HepG2 (cell line): ENCODE data around the gene PDE2A. TPM values are rescaled to one million over a fixed set of nuclear protein-coding genes. Genes with fewer than 3 reads are reported as not detected.

Experiments
- ATAC-seq: fragments of 200-7000 bp; cut with Tn5 transposase; 3 replicates; pipeline ENCODE4 v1.9.1; 2020; ENCODE audit warnings: mild to moderate bottlenecking, moderate library complexity
- BruUV-seq: library from RNA; stranded (reverse); fragments of 400-500 nt; replicated peaks from 2 replicates; lab custom pipeline; 2021; lab: Mats Ljungman, UMichigan
- CTCF ChIA-PET: fragments of 300-600 bp; formaldehyde crosslinking; extraction: SDS; loops from one replicate; lab custom pipeline; 2021; ENCODE audit warnings: low total read pairs, inconsistent platforms, low intra/inter-chr PET ratio; lab: Yijun Ruan, JAX
- POLR2A ChIA-PET: fragments of 350-600 bp; sonication (Branson Sonifier 250); formaldehyde crosslinking; loops from one replicate; lab custom pipeline; 2020; ENCODE audit warnings: antibody characterized with exemption, inconsistent platforms; lab: Yijun Ruan, JAX
- DNase-seq: peaks from one replicate; pipeline ENCODE4 v3.0.0-alpha.2; 2015; ENCODE audit warnings: low spot score
- FAIRE-seq: peaks from 3 replicates; lab custom pipeline; 2011; peaks lifted over from hg19 to GRCh38; lab: Jason Lieb, UNC
- H2AFZ ChIP-seq: one replicate; pipeline ENCODE4 v1.6.1; 2011; ENCODE audit warnings: low read length, inconsistent platforms
- H3K27ac ChIP-seq: fragments of 300-600 bp; 3 replicates; pipeline ENCODE4 v1.8.0; 2011; ENCODE audit warnings: mixed run types, mild to moderate bottlenecking, mixed read lengths, low read length, inconsistent platforms; ENCODE audit not compliant: insufficient read depth; ENCODE audit errors: extremely low read length
- H3K27me3 ChIP-seq, 2 experiments: fragments of 200-600 bp in 1 of 2; 2 replicates in 1 of 2; 3 replicates in 1 of 2; pipeline versions ENCODE4 v1.6.0 to v1.8.0; 2011; ENCODE audit warnings: low read length in 2 of 2, mild to moderate bottlenecking in 2 of 2, moderate library complexity in 2 of 2, inconsistent platforms in 1 of 2; ENCODE audit not compliant: insufficient read depth in 2 of 2, control insufficient read depth in 1 of 2
- H3K36me3 ChIP-seq, 2 experiments: fragments of 200-600 bp in 1 of 2; replicated peaks in 1 of 2; 2 replicates in 1 of 2; 3 replicates in 1 of 2; pipeline versions ENCODE4 v1.5.1 to v1.8.0; 2011; ENCODE audit warnings: low read length in 2 of 2, inconsistent platforms in 1 of 2; ENCODE audit not compliant: insufficient read depth in 2 of 2, control insufficient read depth in 1 of 2
- H3K4me1 ChIP-seq: 2 replicates; pipeline ENCODE4 v1.5.1; 2012; ENCODE audit warnings: low read length, inconsistent platforms; ENCODE audit not compliant: insufficient read depth
- H3K4me2 ChIP-seq: 2 replicates; pipeline ENCODE4 v1.6.0; 2011; ENCODE audit warnings: low read depth, low read length, inconsistent platforms
- H3K4me3 ChIP-seq, 3 experiments: fragments of 200-600 bp in 1 of 3; sonication (generic), shearing (Covaris generic) in 1 of 3; replicated peaks in 1 of 3; 2 replicates each; pipeline ENCODE4 v1.5.1; 2011 to 2016; ENCODE audit warnings: low read length in 3 of 3, inconsistent platforms in 2 of 3, low read depth in 2 of 3, mild to moderate bottlenecking in 2 of 3, control low read depth in 1 of 3, mixed read lengths in 1 of 3; ENCODE audit not compliant: insufficient read depth in 1 of 3
- H3K79me2 ChIP-seq: one replicate; pipeline ENCODE4 v1.6.1; 2011; ENCODE audit warnings: low read length, inconsistent platforms; ENCODE audit not compliant: insufficient read depth
- H3K9ac ChIP-seq: 2 replicates; pipeline ENCODE4 v1.6.0; 2011; ENCODE audit warnings: mild to moderate bottlenecking, low read depth, low read length, inconsistent platforms; ENCODE audit not compliant: insufficient read depth
- H3K9me3 ChIP-seq: 2 replicates; pipeline ENCODE4 v1.5.1; 2012; ENCODE audit warnings: mild to moderate bottlenecking, low read length
- H4K20me1 ChIP-seq: 2 replicates; pipeline ENCODE4 v1.6.0; 2011; ENCODE audit warnings: inconsistent platforms, mild to moderate bottlenecking, low read length, moderate library complexity; ENCODE audit not compliant: insufficient read depth
- AHR ChIP-seq: IDR thresholded peaks from 2 replicates; pipeline ENCODE4 v1.6.1; 2018; ENCODE audit warnings: missing genetic modification reagents, missing compliant biosample characterization
- ARID5B ChIP-seq: IDR thresholded peaks from 2 replicates; pipeline ENCODE4 v1.4.0; 2020; ENCODE audit warnings: mild to moderate bottlenecking, missing genetic modification reagents
- ESRRA ChIP-seq: sonication (generic); formaldehyde crosslinking; IDR thresholded peaks from 2 replicates; pipeline ENCODE4 v1.5.1; 2020; ENCODE audit warnings: mild to moderate bottlenecking, low read depth, missing genetic modification reagents
- MIER2 ChIP-seq: IDR thresholded peaks from 2 replicates; pipeline ENCODE4 v1.6.1; 2016; ENCODE audit warnings: missing biosample characterization, missing genetic modification reagents
- PLSCR1 ChIP-seq: sonication (generic); formaldehyde crosslinking; IDR thresholded peaks from 2 replicates; pipeline ENCODE4 v1.5.0; 2020; ENCODE audit warnings: missing genetic modification reagents, mild to moderate bottlenecking, borderline replicate concordance
- SMARCC2 ChIP-seq: fragments of 450-650 bp; IDR thresholded peaks from 2 replicates; pipeline ENCODE4 v1.6.1; 2017; ENCODE audit warnings: antibody characterized with exemption, mild to moderate bottlenecking
- SMYD3 ChIP-seq: sonication (generic); formaldehyde crosslinking; IDR thresholded peaks from 2 replicates; pipeline ENCODE4 v1.8.1; 2023; ENCODE audit warnings: mild to moderate bottlenecking, missing genetic modification reagents
- ZNF138 ChIP-seq: sonication (generic); formaldehyde crosslinking; IDR thresholded peaks from 2 replicates; pipeline ENCODE4 v1.5.0; 2020; ENCODE audit warnings: mild to moderate bottlenecking, low read depth, missing genetic modification reagents
- ZNF235 ChIP-seq: sonication (generic); formaldehyde crosslinking; IDR thresholded peaks from 2 replicates; pipeline ENCODE4 v1.8.1; 2023; ENCODE audit warnings: mild to moderate bottlenecking, missing genetic modification reagents, borderline replicate concordance
- ZNF263 ChIP-seq: sonication (generic); formaldehyde crosslinking; IDR thresholded peaks from 2 replicates; pipeline ENCODE4 v1.4.0; 2020; ENCODE audit warnings: missing genetic modification reagents
- ZNF280D ChIP-seq: sonication (generic); formaldehyde crosslinking; IDR thresholded peaks from 2 replicates; pipeline ENCODE4 v1.5.1; 2020; ENCODE audit warnings: mild to moderate bottlenecking, missing genetic modification reagents
- ZNF451 ChIP-seq: sonication (generic); formaldehyde crosslinking; IDR thresholded peaks from 2 replicates; pipeline ENCODE4 v1.5.0; 2020; ENCODE audit warnings: mild to moderate bottlenecking, missing genetic modification reagents
- ZNF792 ChIP-seq: IDR thresholded peaks from 2 replicates; pipeline ENCODE4 v1.6.1; 2016
- WGBS: methylation state at CpG from one replicate; pipeline ENCODE4 v1.1.6; 2017; ENCODE audit warnings: low lambda C conversion rate; 5-methylcytosine and 5-hydroxymethylcytosine counted together
- in situ Hi-C: cut with HindIII; loops from 2 replicates; pipeline ENCODE4 v1.10.0; 2017; ENCODE audit warnings: low pct_unique_long_range_greater_than_20kb; ENCODE audit not compliant: extremely low pct_ligation_motif_present
- intact Hi-C: fragments of 100-400 bp; cut with micrococcal nuclease; formaldehyde crosslinking; loops from one replicate; pipeline ENCODE4 v1.10.0; 2022; ENCODE audit not compliant: unreplicated experiment
- polyA plus RNA-seq, 8 experiments: library from polyadenylated mRNA; depleted of rRNA in 3 of 8; stranded (reverse) in 7 of 8; unstranded in 1 of 8; fragments of >200 nt; fragmentation: Illumina TruSeq in 4 of 8; extraction: Trizol in 4 of 8; gene quantifications; 2 replicates each; pipeline versions ENCODE4 v1.2.1 to v1.2.3, GENCODE V29; 2011 to 2016; ENCODE audit warnings: low read depth in 4 of 8, missing spikeins in 1 of 8, mixed read lengths in 1 of 8; ENCODE audit not compliant: insufficient read depth in 1 of 8
- total RNA-seq, 5 experiments: library from RNA; depleted of rRNA; stranded (reverse); fragments of >200 nt; fragmentation: Illumina TruSeq; extraction: Trizol; gene quantifications; 2 replicates each; pipeline ENCODE4 v1.2.3, GENCODE V29; 2016; ENCODE audit warnings: low read depth in 1 of 5
- TF ChIP-seq, protein P1 (sequence below): sonication (generic); formaldehyde crosslinking; IDR thresholded peaks from 2 replicates; pipeline ENCODE4 v1.4.0; 2020; ENCODE audit warnings: missing genetic modification reagents, borderline replicate concordance

The PDE2A gene
- total and polyA plus RNA-seq, 2 of the 13 experiments (the other 11 are each of a cell fraction or from before 2014, with no cell fraction given) = 3.1 TPM; not detected in 1

- TF ChIP-seq ESRRA (CRISPR knock-in tag) (no peak), PLSCR1 (CRISPR knock-in tag) (no peak)
- TF ChIP-seq, all 625 proteins: peak for 8
Measured at GRCh38 chr11:72598906-72599305, 75.3 kb downstream of the PDE2A start (continued).

- ATAC-seq (no peak), FAIRE-seq (no peak), DNase-seq (no peak)
- BruUV-seq = no TSS peak
- Histone ChIP-seq H3K27me3 (peaks cover 9 to 65% of the 10 kb centered on the region in 2 experiments), H3K36me3 (no peaks in the 10 kb centered on the region), H3K27ac (no peak overlapping the region), H3K9me3 (no peaks in the 10 kb centered on the region), H3K9ac (no peak overlapping the region), H2AFZ (no peak overlapping the region), H3K79me2 (no peaks in the 10 kb centered on the region), H4K20me1 (0 out of 2 replicates have a peak, but pooled peaks cover 2% of the 10 kb centered on the region), H3K4me1 (no peaks in the 10 kb centered on the region), H3K4me3 (no peak overlapping the region), H3K4me2 (no peak overlapping the region)
- ChIA-PET CTCF (interaction anchor here (0.7 to 1.7 kb wide), 3 partner anchors 9 to 85 kb away, joined by 3 to 14 read pairs (median 3); no protein-coding TSS in a partner anchor), POLR2A (no interaction called here)
- intact Hi-C loops (loop anchor here (2.0 kb wide), 1 partner anchor 44 kb away; no protein-coding TSS in a partner anchor), in situ Hi-C loops (loop anchor here (5.0 kb wide), 1 partner anchor 44 kb away; no protein-coding TSS in a partner anchor)
- WGBS = 7% methylated on average over 5 of the region's 6 CpGs
- TF ChIP-seq AHR (CRISPR knock-in tag) = no peak
- TF ChIP-seq ZNF263 (CRISPR knock-in tag) = no peak
- no peak for TF ChIP-seq ZNF451 (CRISPR knock-in tag)
- TF ChIP-seq ZNF235 (CRISPR knock-in tag) = no peak
- no peak for TF ChIP-seq SMYD3 (CRISPR knock-in tag)
- TF ChIP-seq ZNF138 (CRISPR knock-in tag) = no peak
- TF ChIP-seq, protein P1, sequence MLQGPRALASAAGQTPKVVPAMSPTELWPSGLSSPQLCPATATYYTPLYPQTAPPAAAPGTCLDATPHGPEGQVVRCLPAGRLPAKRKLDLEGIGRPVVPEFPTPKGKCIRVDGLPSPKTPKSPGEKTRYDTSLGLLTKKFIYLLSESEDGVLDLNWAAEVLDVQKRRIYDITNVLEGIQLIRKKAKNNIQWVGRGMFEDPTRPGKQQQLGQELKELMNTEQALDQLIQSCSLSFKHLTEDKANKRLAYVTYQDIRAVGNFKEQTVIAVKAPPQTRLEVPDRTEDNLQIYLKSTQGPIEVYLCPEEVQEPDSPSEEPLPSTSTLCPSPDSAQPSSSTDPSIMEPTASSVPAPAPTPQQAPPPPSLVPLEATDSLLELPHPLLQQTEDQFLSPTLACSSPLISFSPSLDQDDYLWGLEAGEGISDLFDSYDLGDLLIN (CRISPR knock-in tag) = no peak
- no peak for TF ChIP-seq ZNF792 (CRISPR knock-in tag)
- no peak for TF ChIP-seq ZNF280D (CRISPR knock-in tag)
- no peak for TF ChIP-seq MIER2
- no peak for TF ChIP-seq ARID5B (CRISPR knock-in tag)
- TF ChIP-seq SMARCC2 = no peak
Measured at GRCh38 chr11:72598466-72598865, 75.8 kb downstream of the PDE2A start.
